Measurements from ENCODE around the gene RNF125. TPM values are rescaled to one million over a fixed set of nuclear protein-coding genes. Genes with fewer than 3 reads are reported as not detected.
"Not testable (repeated sequence)": the region's sequence is repeated elsewhere in the genome, so short reads cannot be mapped to it uniquely, and the experiment has no call there.

The RNF125 gene
- total RNA-seq, 1 donor from 2014 or later, result 3.2 TPM

- Histone ChIP-seq H3K36me3 (ENCODE audit: control insufficient read depth, insufficient read depth, low read length) (no peaks in the 10 kb centered on the region), H3K4me3 (ENCODE audit: low read depth, low read length) (no peak overlapping the region), H3K27me3 (ENCODE audit: control insufficient read depth, insufficient read depth, low read length) (no peaks in the 10 kb centered on the region)
- peak; percentile 44 for TF ChIP-seq CTCF (IDR thresholded peaks at IDR 0.05; ENCODE audit: insufficient read depth, low read length, poor library complexity, severe bottlenecking)
- no peak for DNase-seq (ENCODE audit: low read depth)
These were observed 53.7 kb downstream of the RNF125 start for GRCh38 chr18:32072321-32072720.

- Histone ChIP-seq H3K4me3 (ENCODE audit: low read depth, low read length) (no peak overlapping the region), H3K27me3 (ENCODE audit: control insufficient read depth, insufficient read depth, low read length) (no peaks in the 10 kb centered on the region), H3K36me3 (ENCODE audit: control insufficient read depth, insufficient read depth, low read length) (no peaks in the 10 kb centered on the region)
- TF ChIP-seq CTCF (IDR thresholded peaks at IDR 0.05; ENCODE audit: insufficient read depth, low read length, poor library complexity, severe bottlenecking), result no peak
- no peak for DNase-seq (ENCODE audit: low read depth)
These were observed 55.6 kb downstream of the RNF125 start for GRCh38 chr18:32074206-32074605.

GRCh38 chr18:32078845-32079244, 60.2 kb downstream of the RNF125 start:
- DNase-seq (ENCODE audit: low read depth), result no peak
- H3K4me3 ChIP-seq (ENCODE audit: low read depth, low read length), result no peak overlapping the region
- no peaks in the 10 kb centered on the region for H3K36me3 ChIP-seq (ENCODE audit: control insufficient read depth, insufficient read depth, low read length)
- H3K27me3 ChIP-seq (ENCODE audit: control insufficient read depth, insufficient read depth, low read length), result no peaks in the 10 kb centered on the region
- TF ChIP-seq CTCF (IDR thresholded peaks at IDR 0.05; ENCODE audit: insufficient read depth, low read length, poor library complexity, severe bottlenecking), result no peak

- H3K4me3 ChIP-seq (ENCODE audit: low read depth, low read length), result no peak overlapping the region
- TF ChIP-seq CTCF (IDR thresholded peaks at IDR 0.05; ENCODE audit: insufficient read depth, low read length, poor library complexity, severe bottlenecking), result no peak
- H3K36me3 ChIP-seq (ENCODE audit: control insufficient read depth, insufficient read depth, low read length), result no peaks in the 10 kb centered on the region
- no peak for DNase-seq (ENCODE audit: low read depth)
- no peaks in the 10 kb centered on the region for H3K27me3 ChIP-seq (ENCODE audit: control insufficient read depth, insufficient read depth, low read length)
These were observed 63.3 kb downstream of the RNF125 start for GRCh38 chr18:32081881-32082280.

GRCh38 chr18:32083781-32084180, 65.2 kb downstream of the RNF125 start:
- no peaks in the 10 kb centered on the region for H3K36me3 ChIP-seq (ENCODE audit: control insufficient read depth, insufficient read depth, low read length)
- DNase-seq (ENCODE audit: low read depth), result no peak
- no peaks in the 10 kb centered on the region for H3K27me3 ChIP-seq (ENCODE audit: control insufficient read depth, insufficient read depth, low read length)
- TF ChIP-seq CTCF (IDR thresholded peaks at IDR 0.05; ENCODE audit: insufficient read depth, low read length, poor library complexity, severe bottlenecking), result no peak
- H3K4me3 ChIP-seq (ENCODE audit: low read depth, low read length), result no peak overlapping the region

- no peak overlapping the region for H3K4me3 ChIP-seq (ENCODE audit: low read depth, low read length)
- no peaks in the 10 kb centered on the region for H3K36me3 ChIP-seq (ENCODE audit: control insufficient read depth, insufficient read depth, low read length)
- DNase-seq (ENCODE audit: low read depth), result no peak
- H3K27me3 ChIP-seq (ENCODE audit: control insufficient read depth, insufficient read depth, low read length), result no peaks in the 10 kb centered on the region
- TF ChIP-seq CTCF (IDR thresholded peaks at IDR 0.05; ENCODE audit: insufficient read depth, low read length, poor library complexity, severe bottlenecking), result no peak
These were observed 68.3 kb downstream of the RNF125 start for GRCh38 chr18:32086881-32087280.

GRCh38 chr18:32090831-32091230, 72.2 kb downstream of the RNF125 start:
- H3K36me3 ChIP-seq (ENCODE audit: control insufficient read depth, insufficient read depth, low read length); H3K4me3 ChIP-seq (ENCODE audit: low read depth, low read length); H3K27me3 ChIP-seq (ENCODE audit: control insufficient read depth, insufficient read depth, low read length); DNase-seq (ENCODE audit: low read depth): not testable (repeated sequence)

All from kidney epithelial cell (primary cell).